ENCODE measurements around the gene CCNDBP1.

The CCNDBP1 gene

DNA sequence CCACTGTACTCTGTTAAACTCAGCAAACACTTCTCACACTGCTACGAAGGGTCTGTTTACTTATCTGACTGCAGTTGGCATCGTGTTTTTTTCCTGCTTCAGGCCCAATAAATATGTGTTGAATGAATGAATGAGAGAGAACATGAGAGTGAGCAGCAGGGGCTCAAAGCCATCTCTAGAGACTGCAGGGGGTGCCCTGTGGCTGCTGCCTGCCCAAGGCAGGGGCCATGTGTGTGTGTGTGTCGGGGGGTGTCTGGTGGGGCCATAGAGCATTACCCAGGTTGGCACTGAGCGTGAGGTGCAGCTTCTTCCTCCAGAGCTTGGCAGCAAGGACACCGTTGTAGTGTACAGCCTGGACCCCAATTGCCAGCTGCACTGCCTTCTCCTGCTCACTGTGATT is 20.9 kb downstream of the CCNDBP1 start:
- TF ChIP-seq, protein P1, sequence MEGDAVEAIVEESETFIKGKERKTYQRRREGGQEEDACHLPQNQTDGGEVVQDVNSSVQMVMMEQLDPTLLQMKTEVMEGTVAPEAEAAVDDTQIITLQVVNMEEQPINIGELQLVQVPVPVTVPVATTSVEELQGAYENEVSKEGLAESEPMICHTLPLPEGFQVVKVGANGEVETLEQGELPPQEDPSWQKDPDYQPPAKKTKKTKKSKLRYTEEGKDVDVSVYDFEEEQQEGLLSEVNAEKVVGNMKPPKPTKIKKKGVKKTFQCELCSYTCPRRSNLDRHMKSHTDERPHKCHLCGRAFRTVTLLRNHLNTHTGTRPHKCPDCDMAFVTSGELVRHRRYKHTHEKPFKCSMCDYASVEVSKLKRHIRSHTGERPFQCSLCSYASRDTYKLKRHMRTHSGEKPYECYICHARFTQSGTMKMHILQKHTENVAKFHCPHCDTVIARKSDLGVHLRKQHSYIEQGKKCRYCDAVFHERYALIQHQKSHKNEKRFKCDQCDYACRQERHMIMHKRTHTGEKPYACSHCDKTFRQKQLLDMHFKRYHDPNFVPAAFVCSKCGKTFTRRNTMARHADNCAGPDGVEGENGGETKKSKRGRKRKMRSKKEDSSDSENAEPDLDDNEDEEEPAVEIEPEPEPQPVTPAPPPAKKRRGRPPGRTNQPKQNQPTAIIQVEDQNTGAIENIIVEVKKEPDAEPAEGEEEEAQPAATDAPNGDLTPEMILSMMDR (conservative IDR thresholded peaks at IDR 0.05; ENCODE audit: control insufficient read depth, insufficient read depth, low read depth, low read length): no peak
- H3K4me3 ChIP-seq (ENCODE audit: control insufficient read depth, low read depth, low read length): no peak overlapping the region
- DNase-seq (ENCODE audit: low read depth): no peak

DNA sequence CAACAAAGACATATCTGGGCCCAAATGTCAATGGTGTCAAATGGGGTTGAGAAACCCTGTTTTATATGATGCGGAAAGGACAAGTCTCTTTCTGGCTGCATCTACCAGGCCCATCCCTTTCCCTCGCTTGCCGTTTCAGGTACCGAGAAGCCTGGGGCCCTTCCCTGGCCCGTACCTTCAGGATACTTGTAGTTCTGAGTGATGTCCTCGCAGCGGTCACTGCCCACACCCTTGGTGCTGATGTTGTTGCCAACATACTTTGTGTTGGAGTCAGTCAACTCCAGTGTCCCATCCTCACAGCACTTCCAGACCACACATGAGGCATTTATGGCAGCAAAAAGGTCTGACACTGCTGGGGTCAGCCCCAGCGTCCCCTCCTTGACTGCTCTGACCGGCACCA is 21.8 kb downstream of the CCNDBP1 start:
- DNase-seq (ENCODE audit: low read depth): no peak
- H3K4me3 ChIP-seq (ENCODE audit: control insufficient read depth, low read depth, low read length): no peak overlapping the region
- TF ChIP-seq, protein P1 (conservative IDR thresholded peaks at IDR 0.05; ENCODE audit: control insufficient read depth, insufficient read depth, low read depth, low read length): no peak

DNA sequence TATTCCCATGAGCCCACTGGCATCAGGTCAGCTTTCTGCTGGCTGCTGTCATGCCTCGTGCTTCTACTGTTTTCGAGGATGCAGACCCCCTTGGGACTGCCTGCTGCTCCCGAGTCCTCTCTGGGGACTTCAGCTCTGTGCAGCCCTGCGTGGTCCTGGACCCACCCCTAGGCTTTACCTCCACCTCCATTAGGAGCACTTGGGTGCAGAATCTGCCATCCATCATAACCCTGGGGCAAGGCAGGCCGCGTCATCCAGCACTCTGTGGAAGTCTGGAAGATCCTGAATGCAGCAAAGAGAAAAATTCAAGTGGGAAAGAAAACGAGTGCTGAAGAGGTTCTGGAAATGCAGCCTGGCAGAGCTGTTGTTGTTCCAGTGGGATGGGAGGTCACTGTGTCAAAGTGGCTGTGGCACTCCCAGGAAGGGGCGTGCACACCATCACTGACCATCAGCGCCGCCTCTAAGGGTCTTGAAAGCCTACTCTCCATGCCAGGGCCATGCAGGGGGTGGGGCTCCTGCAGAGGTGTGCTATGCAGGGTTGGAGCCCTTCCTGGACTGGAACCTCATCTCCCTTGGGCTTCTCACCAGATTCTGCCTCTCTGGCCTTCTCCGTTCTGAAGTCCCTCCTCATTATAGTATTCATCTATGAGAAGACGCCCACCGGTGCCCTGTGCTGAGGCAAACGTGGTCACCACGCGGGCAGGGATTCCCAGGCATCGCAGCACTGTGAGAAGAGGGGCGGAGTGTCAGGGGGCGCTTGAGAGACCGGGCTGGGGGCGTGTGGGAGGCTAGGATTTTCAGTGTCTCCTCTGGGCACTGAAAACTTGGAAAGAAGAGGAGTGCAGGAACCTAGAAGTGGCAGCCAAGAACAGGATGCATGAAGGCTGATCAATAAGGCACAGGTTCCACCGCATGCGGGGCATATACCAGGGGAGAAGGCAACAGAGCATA is 23.1 kb downstream of the CCNDBP1 start:
- no peak for DNase-seq (ENCODE audit: low read depth)
- TF ChIP-seq, protein P1 (conservative IDR thresholded peaks at IDR 0.05; ENCODE audit: control insufficient read depth, insufficient read depth, low read depth, low read length): no peak
- H3K4me3 ChIP-seq (ENCODE audit: control insufficient read depth, low read depth, low read length): no peak overlapping the region

DNA sequence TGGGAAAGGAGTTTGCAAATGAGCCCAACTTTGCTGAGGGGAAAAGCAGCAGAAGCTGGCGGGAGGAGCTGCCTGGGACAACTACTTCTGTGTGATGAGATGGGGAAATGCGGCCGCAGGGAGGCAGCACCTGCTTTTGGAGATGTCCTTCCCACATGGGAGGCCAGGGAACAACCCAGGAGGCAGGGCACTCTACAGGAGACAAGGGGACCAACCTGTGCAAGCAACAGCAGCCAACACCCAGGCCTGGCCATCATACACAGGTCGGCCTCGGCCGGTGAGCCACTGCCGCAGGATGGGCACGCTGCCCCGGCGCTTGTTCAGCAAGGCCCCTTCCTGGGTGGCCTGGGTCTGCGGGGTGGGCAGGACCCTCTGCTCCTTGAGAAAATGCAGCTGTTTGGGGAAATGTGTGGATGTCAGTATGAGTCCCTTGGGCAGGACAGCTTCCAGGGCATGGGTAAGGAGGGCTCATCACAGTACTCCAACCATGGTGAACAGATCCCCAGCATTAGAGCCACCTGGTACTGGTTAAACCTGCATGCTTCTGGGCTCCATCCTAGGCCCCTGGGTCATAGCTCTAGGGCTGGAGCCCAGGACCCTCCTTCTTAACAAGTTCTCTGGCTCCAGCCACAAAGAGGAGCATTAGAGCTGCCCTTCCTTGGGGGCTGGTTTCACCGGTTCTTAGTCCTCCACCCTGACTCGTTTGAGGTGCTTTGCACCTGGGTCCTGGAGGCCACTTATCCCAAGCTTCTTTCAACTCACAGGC is 24.0 kb downstream of the CCNDBP1 start:
- DNase-seq (ENCODE audit: low read depth): no peak
- TF ChIP-seq, protein P1 (conservative IDR thresholded peaks at IDR 0.05; ENCODE audit: control insufficient read depth, insufficient read depth, low read depth, low read length): no peak
- no peak overlapping the region for H3K4me3 ChIP-seq (ENCODE audit: control insufficient read depth, low read depth, low read length)

DNA sequence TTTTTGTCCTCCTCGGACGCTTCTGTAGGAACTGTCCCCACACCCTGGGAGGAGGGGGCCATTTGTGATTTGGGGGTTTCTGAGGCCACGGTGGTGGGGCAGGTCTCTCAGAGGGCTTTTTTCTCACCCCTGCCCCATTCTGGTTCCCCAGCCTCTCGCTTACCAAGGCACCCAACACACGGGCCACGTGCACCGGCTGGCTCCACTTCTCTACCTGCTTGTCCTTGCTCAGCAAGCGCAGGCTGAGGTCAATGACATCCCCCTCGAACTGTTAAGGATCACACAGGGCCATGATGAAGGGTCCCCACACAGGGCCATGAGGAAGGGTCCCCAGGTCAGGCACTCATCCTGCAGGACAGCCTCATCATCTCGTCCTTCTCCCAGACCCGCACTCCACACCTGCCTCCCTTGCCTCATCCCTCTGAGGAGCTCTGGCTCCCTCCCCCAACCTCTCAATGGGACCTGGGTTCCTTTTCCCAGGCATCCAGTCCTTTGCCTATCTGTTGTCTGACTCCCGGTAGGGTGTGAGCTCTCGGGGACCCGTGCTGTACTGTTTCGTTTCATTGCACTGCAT is 25.1 kb downstream of the CCNDBP1 start:
- TF ChIP-seq, protein P1 (conservative IDR thresholded peaks at IDR 0.05; ENCODE audit: control insufficient read depth, insufficient read depth, low read depth, low read length): no peak
- DNase-seq (ENCODE audit: low read depth): no peak
- H3K4me3 ChIP-seq (ENCODE audit: control insufficient read depth, low read depth, low read length): no peak overlapping the region

DNA sequence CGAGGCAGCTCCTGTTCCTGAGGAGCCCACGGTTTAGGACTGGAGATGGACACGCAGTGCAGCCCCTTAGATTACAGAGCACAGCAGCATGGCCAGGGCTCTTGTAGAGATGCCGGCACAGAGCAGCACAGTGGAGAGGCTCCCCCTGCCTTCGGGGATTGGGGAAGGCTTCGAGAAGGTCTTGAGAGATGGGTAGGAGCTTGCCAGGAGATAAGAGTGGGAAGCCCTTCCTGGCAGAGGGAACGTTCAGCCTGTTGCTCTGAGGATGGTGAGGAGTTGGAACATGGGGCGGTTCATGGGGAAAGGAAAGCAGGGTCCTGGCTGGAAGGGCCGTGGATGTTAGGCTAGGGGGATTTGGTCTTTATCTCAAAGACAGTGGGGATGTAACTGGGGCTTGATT is 25.6 kb downstream of the CCNDBP1 start:
- no peak overlapping the region for H3K4me3 ChIP-seq (ENCODE audit: control insufficient read depth, low read depth, low read length)
- no peak for DNase-seq (ENCODE audit: low read depth)
- TF ChIP-seq, protein P1 (conservative IDR thresholded peaks at IDR 0.05; ENCODE audit: control insufficient read depth, insufficient read depth, low read depth, low read length): no peak

Measured in fibroblast of mammary gland (primary cell).